GM12873 (cell line): Measurements from ENCODE around the gene UBE2QL1.

ENCODE experiments used
- TF ChIP-seq, protein P1 (sequence below): IDR thresholded peaks from 2 replicates; pipeline ENCODE4 v1.5.1; 2012; ENCODE audit warnings: low read depth, mild to moderate bottlenecking, moderate library complexity, low read length, control low read depth; ENCODE audit not compliant: insufficient read depth; ENCODE audit errors: missing control alignments

UBE2QL1 gene

DNA sequence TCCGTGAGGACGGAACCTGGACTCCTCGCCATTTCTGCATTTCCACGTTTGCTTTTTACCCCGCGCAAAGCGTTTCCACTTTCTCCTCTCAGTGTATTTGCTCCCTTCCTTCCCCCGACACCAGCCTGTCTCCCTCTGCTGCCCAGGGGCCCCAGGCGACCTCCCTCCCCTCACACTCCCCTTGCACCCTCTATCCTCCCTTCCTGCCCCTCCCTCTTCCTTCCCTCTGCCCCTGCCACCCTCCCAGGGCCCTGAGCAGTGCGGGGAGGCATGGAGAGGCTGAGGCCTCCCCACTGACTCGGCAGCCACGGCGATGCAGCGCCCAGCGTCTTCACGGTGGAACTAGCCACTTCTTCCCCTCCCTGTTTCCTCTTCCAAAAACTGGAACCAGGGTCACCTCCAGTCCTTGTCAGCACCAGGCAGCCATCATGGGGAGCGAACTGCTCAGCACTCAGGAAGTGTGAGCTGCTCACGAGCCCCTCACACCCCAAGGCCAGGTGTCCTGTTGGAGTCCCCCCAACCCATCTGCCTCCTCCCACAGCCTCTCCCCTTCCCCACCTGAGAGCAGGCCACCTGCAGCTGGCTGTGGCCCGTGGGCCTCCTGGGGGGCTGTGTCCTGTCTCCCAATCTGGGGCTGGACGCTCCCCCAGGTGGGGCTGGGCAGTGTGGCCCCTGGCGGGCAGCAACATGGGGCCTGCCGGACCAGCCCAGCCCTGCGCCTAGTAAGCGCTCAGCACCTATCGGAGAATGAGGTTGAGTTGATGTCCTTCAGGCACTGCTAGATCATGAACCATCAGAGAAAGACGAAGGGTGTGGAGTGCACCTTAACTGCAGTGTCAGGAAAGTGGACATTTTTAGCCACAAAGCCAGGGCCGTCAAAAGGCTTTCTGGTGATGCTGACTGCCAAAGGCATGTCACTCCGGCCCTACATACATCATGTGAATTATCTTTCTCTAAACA, 17.5 kb downstream of the UBE2QL1 start:
- TF ChIP-seq, protein P1, sequence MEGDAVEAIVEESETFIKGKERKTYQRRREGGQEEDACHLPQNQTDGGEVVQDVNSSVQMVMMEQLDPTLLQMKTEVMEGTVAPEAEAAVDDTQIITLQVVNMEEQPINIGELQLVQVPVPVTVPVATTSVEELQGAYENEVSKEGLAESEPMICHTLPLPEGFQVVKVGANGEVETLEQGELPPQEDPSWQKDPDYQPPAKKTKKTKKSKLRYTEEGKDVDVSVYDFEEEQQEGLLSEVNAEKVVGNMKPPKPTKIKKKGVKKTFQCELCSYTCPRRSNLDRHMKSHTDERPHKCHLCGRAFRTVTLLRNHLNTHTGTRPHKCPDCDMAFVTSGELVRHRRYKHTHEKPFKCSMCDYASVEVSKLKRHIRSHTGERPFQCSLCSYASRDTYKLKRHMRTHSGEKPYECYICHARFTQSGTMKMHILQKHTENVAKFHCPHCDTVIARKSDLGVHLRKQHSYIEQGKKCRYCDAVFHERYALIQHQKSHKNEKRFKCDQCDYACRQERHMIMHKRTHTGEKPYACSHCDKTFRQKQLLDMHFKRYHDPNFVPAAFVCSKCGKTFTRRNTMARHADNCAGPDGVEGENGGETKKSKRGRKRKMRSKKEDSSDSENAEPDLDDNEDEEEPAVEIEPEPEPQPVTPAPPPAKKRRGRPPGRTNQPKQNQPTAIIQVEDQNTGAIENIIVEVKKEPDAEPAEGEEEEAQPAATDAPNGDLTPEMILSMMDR = no peak

DNA sequence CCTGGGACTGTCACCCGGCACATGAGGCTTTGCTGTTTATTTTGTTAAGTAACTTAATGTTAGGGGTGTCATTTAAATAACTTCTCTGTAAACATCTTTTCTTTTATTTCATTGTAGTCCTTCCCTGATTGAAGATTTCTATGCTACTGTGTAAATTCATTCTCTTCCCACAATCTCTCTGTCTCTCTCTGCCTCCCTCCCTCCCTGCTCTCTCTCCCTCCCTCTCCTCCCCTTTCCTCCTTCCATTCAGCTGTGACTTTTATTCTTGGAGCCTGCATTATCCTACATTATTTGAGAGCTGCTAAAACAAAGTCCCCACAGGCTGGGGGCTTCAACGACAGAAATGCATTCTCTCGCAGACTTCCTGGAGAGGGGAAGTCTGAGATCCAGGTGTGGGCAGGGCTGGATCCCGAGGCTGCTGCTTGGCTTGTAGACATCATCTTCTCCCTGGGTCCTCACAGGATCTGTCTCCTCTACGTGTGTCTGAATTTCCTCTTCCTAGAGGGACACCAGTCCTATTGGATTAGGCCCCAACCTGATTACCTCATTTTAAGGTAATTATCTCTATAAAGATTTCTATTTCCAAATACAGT, 18.4 kb downstream of the UBE2QL1 start:
- TF ChIP-seq, protein P1 = no peak

DNA sequence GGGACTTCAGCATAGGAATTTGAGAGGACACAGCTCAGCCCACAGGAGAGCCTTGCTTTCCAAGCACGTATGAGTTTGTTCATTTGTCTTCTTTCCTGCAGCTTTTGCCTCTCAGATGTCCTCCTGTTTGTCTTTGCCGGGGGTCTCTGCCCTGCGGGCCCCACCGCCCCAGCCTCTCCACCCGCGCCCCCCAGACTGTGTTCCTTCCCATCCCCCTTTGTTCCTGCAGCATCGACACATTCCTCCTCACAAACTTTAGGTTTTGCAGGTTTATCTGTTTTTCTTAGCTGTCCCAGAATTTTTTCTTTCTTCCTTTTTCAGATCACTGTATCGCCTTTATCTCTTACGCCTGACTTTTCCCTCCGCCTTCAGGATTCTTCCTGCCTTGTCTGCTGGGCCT, 18.9 kb downstream of the UBE2QL1 start:
- TF ChIP-seq, protein P1 = no peak

DNA sequence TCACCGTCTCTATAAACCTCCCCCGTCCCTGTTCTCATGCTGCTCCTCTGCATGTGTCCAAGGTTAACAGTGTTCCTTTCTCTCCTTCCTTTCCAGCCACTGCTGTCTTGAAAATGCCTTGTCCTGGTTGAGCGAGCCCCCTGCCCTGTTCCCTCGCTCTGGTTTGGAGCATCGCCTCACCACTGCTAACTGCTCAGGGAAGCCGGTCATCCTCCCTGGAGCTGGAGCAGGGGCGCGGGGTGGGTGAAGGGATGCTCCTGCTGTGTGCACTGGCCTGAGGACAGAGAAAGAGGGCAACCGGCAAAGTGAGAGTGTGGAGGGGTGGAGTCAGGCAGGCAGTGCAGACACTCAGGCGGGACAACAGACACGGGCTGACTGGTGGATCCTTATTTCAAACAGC, 19.4 kb downstream of the UBE2QL1 start:
- TF ChIP-seq, protein P1 = no peak

DNA sequence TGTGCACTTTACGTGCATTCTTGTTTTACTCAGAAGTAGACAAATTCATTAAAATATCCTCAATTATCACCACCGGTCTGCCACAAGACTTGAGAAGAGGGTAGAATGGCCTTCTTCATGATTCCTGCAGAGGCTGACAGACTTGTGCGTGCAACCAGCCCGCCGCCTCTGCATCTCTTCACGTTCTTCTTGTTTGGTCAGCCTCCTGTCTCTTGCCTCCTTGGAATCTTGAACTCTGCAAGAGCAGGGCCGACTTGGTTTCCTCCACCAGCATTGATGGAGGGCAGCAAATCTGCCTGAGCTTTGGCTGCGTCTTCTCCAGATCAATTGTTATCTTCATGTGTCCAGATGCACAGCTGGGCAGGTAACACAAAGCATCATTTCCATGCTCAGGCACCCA, 20.2 kb downstream of the UBE2QL1 start:
- TF ChIP-seq, protein P1 = no peak

DNA sequence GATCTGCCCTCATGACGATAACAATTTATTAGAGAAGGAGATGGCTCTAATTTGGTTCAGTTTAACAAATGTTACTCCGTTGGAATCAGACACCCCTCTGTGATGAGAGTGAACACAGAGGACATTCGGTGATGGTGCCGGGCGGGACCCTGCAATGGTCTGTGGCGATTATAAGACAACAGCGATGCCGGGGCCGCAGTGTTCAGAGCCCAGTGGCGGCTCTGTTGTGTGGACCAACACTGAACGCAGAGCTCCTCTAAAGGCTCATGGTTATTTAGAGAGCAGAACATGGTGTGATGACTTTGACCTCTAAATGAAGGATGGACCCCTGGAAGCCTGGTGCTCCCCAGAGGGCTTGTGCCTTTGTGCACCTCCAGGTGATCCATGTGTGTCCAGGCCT, 21.2 kb downstream of the UBE2QL1 start:
- TF ChIP-seq, protein P1 = no peak

DNA sequence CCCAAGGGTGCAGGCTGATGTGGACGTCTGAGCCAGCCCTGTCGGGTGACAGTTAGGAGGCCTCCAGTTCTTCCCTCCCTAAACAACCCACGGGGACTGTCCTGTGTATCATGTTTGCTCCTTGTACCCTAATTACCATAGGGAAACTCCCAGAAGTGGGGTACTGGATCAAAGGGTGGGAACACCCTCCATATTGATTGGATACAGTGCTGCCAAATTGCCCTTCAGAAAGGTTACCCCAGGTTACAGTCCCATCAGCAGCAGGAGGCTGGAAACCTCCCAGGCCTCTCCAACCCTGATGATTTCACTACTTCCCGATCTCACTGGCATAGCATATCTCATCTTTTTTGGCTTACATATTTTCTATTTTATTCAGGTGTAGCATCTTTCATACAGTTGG, 22.0 kb downstream of the UBE2QL1 start:
- TF ChIP-seq, protein P1 = no peak
